GM20000 (cell line): ENCODE measurements around the gene CLCNKA.

Experiments
- DNase-seq: peaks from one replicate; pipeline ENCODE4 v3.0.0; 2012; ENCODE audit warnings: low spot score
- TF ChIP-seq, protein P1 (sequence below): IDR thresholded peaks from 2 replicates; pipeline ENCODE4 v1.5.1; 2012; ENCODE audit warnings: mild to moderate bottlenecking, control low read depth; ENCODE audit errors: extremely low read depth, missing control alignments

Gene CLCNKA

DNA sequence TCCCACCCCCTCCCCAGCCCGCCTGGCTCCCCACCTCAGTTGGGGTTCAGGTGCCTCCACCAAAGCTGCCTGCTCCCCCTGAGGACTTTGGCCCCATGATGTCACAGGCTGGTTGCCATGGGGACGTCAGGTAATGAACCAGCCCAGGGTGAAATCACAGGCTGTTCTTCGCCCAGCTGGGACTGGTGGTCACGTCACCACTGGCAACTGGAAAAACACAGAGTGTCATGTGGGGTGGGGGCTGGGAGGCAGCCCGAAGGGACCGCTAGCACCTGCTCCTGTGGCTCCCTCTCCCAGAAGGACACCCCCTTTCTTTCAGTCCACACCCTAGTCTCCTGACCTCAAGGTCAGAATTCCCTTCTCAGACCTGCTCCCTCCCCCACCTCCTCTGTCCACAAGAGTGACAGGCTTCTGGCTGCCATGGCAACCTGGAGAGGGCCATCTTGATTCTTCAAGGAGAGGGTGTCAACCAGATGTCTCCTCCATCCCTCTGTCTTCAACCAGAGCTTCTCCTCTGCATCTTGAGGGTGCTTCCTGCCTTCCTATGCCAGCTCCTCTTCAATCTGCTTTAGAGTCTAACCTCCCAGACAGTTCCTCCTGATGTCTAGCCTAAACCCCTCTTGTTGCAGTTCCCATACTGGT, 45.4 kb downstream of the CLCNKA start:
- TF ChIP-seq, protein P1, sequence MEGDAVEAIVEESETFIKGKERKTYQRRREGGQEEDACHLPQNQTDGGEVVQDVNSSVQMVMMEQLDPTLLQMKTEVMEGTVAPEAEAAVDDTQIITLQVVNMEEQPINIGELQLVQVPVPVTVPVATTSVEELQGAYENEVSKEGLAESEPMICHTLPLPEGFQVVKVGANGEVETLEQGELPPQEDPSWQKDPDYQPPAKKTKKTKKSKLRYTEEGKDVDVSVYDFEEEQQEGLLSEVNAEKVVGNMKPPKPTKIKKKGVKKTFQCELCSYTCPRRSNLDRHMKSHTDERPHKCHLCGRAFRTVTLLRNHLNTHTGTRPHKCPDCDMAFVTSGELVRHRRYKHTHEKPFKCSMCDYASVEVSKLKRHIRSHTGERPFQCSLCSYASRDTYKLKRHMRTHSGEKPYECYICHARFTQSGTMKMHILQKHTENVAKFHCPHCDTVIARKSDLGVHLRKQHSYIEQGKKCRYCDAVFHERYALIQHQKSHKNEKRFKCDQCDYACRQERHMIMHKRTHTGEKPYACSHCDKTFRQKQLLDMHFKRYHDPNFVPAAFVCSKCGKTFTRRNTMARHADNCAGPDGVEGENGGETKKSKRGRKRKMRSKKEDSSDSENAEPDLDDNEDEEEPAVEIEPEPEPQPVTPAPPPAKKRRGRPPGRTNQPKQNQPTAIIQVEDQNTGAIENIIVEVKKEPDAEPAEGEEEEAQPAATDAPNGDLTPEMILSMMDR: no peak
- DNase-seq: no peak

DNA sequence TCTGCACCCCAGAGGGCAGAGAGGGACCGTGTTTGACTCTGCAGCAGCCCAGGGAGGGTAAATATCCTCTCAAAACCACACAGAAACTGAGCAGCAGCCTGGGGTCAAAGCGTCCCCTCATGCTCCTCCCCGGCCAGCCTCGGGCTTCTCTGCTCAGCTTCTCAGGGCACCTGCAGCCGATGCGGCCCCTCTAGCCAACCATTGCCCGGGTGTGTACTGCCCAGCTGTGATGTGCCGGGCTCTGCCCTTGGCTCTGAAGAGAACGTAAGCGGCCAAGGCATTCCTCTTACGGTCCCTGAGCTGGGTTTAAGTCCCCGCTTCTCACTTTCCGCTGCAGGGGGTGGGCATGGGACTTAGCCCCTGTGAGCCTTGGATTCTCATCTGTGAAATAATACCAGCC, 46.1 kb downstream of the CLCNKA start:
- DNase-seq: no peak
- TF ChIP-seq, protein P1: no peak

DNA sequence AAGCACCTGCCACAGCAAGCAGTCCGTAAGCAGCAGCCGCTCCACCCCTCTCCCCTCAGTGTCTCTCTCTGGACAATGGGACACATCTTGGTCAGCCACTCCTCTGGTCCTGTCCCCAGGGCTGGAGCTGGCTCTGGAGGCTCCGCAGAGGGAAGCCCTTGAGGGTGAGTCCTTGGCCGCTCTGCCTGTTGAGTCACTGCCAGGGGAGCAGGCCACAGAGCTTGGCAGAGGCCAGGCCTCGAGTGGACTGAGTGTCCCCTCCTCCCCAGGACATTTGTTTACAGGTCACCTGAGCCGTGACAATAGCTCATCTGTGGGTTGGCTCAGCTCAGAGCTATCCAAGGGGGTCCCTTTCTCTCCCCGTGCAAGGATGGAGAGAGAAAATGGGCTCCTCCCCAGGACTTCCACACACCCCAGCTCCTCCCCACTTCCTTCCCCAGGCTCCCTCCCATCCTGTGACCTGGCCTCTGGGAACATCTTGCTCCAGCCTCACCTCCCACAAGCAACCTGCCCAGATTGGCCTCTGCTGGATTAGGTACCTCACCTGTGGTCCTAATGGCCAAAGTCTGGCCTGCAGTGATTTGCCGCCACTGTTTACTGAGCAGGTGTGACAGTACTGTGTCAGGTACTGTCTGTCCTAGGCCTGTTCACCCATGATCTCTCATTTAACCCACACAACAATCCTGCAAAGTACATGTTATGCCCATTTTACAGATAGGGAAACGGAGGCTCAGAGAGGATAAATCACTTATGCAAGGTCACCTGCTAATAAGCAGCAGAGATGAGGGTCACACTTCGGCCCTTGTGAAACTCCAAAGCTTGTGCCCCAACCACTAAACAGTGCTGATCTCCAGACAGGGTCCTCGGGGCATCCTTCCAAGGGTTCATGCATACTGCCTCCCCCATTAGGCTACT, 46.8 kb downstream of the CLCNKA start:
- DNase-seq: no peak
- TF ChIP-seq, protein P1: no peak

DNA sequence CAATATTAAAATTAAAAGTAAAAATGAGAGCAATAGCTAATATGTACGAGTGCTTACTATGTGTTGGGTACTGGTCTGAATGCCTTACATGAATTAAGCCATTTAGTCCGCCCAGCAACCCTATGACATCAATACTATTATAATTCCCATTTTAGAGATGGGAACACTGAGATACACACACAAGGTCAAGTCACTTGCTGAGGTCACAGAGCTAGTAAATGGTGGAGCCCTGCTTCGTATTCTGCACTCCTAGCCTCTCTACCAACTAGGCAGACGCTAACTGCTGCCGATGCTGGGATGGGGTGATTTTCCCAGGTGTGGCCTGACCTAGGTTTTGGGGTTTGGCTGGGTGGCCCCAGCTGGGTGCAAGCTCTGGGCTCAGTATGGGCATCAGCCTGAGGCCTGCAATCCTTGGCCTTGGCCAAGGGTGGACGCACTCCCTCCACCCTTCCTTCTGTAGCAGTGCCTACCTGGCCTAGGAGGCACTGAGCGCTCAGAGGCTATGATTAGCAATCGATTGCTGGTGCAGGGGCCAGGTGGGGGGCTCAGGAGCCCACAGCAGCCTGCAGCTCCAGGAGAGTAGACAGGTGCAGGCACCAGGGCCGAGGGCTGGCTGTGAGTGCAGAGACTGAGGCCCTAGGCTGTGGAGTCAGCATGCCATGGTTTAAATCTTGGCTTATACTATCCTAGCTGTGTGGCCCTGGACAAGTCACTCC, 49.0 kb downstream of the CLCNKA start:
- no peak for DNase-seq
- TF ChIP-seq, protein P1: no peak

DNA sequence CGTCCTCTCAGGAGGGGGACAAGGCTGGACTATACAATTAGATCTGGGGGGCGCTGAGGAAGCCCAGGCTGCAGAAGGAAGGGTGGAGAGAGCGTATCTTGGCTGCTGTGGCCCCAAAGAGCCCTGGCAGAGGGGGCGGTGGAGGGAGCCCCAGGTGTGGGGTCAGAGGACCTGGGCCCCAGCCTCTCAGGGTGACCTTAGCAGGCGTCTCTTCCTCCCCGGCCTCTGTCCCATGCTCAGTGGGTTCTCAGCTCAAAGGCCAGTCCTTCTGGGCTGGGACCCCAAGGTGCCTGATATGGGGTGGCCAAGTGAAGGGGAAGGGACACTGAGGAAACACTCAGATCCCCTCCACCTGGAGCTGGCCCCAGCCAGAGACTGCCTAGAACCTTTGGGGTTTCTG, 49.8 kb downstream of the CLCNKA start:
- TF ChIP-seq, protein P1: no peak
- no peak for DNase-seq

DNA sequence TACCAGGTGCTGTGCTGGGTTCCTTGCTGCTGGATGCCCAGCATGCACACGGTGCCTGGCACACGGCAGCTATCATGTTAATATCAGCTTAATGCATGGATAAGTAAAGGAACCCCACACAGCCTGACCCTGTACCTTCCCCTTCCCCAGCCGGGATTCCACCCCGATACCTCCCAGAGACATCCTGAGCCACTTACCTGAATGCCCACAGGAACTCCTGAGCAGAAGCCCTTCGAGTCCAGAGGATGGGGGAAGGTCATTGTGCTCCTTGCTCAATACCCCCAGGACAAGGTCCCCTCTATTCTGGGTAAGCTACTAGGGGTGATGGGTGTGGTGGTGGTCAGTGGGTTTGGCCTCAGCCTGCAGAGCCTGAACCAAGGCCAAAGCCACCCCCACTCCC, 50.3 kb downstream of the CLCNKA start:
- TF ChIP-seq, protein P1: no peak
- no peak for DNase-seq
